ENCODE results near the gene BAK1. TPM values are rescaled to one million over a fixed set of nuclear protein-coding genes. Genes with fewer than 3 reads are reported as not detected.

Gene BAK1
- total RNA-seq (10 to 100 TPM in 3 of 5 donors, 1 to 10 TPM in 2; 2.9 to 97.0 (median 22.3) TPM), polyA plus RNA-seq (10 to 100 TPM; 14.6 to 31.5 (median 24.6) TPM)
- long read RNA-seq, donor 1, transcript BAK1-202 (6 exons, 2,136 nt), result major isoform, 5 of 6 reads
- long read RNA-seq, donor 1, partial matches to known transcripts, result 0 of 6 reads
- long read RNA-seq, donor 1, other reads (novel, unspliced or antisense), result 0 of 6 reads
- long read RNA-seq, donor 2, transcript BAK1-202 (6 exons, 2,136 nt), result major isoform, 9 of 9 reads
- long read RNA-seq, donor 2, partial matches to known transcripts, result 0 of 9 reads
- long read RNA-seq, donor 2, other reads (novel, unspliced or antisense), result 0 of 9 reads
- long read RNA-seq, donor 3, partial matches to known transcripts, result 0 of 2 reads
- long read RNA-seq, donor 3, other reads (novel, unspliced or antisense), result 0 of 2 reads
- long read RNA-seq, donor 4, partial matches to known transcripts, result 0 of 1 reads
- long read RNA-seq, donor 4, other reads (novel, unspliced or antisense), result 0 of 1 reads
- long read RNA-seq, donor 5, transcript BAK1-202 (6 exons, 2,136 nt), result major isoform, 6 of 11 reads
- long read RNA-seq, donor 5, partial matches to known transcripts, result 5 of 11 reads
- long read RNA-seq, donor 5, other reads (novel, unspliced or antisense), result 0 of 11 reads
- long read RNA-seq, donor 6, transcript BAK1-202 (6 exons, 2,136 nt), result major isoform, 12 of 12 reads
- long read RNA-seq, donor 6, partial matches to known transcripts, result 0 of 12 reads
- long read RNA-seq, donor 6, other reads (novel, unspliced or antisense), result 0 of 12 reads
- long read RNA-seq, donor 7, transcript BAK1-202 (6 exons, 2,136 nt), result major isoform, 7 of 7 reads
- long read RNA-seq, donor 7, partial matches to known transcripts, result 0 of 7 reads
- long read RNA-seq, donor 7, other reads (novel, unspliced or antisense), result 0 of 7 reads
- long read RNA-seq, donor 8, transcript BAK1-202 (6 exons, 2,136 nt), result major isoform, 8 of 8 reads
- long read RNA-seq, donor 8, partial matches to known transcripts, result 0 of 8 reads
- long read RNA-seq, donor 8, other reads (novel, unspliced or antisense), result 0 of 8 reads
- long read RNA-seq, donor 9, partial matches to known transcripts, result 0 of 1 reads
- long read RNA-seq, donor 9, other reads (novel, unspliced or antisense), result 0 of 1 reads
- long read RNA-seq, donor 10, partial matches to known transcripts, result 0 of 1 reads
- long read RNA-seq, donor 10, other reads (novel, unspliced or antisense), result 0 of 1 reads

GRCh38 chr6:33579828-33580714, at the start of gene BAK1:
TSS of gene BAK1 (minus strand) at chr6:33580276. CDS start at chr6:33577604, 2,672 bp downstream.
- Histone ChIP-seq H3K9me3 (no peaks in the 10 kb centered on the region), H3K4me1 (peaks cover 26 to 41% (median 39%) of the 10 kb centered on the region in 4 donors), H3K27ac (peak within 1 kb of the TSS; percentile 85 to 96 (median 91)), H3K36me3 (peaks cover 15 to 29% (median 27%) of the 10 kb centered on the region in 4 donors), H3K27me3 (no peaks in the 10 kb centered on the region), H3K4me3 (peak within 1 kb of the TSS; percentile 64 to 91 (median 78))
- 2 to 10% (median 5%) methylated on average over 11 to 24 of the region's 24 CpGs for WGBS, 5 donors
- peak; percentile 74 to 92 (median 82) for TF ChIP-seq POLR2AphosphoS5 (IDR thresholded peaks at IDR 0.05)
- TF ChIP-seq CTCF (IDR thresholded peaks at IDR 0.05), result peak in 5 of 7 experiments; percentile 8 to 61 (median 30)
- TF ChIP-seq POLR2A (IDR thresholded peaks at IDR 0.05), result peak in 1 of 4 donors; percentile 38
- TF ChIP-seq EP300 (IDR thresholded peaks at IDR 0.05), result no peak
- intact Hi-C loops (cut with DNase I; ENCODE audit: low total_unique reads), result loop anchor here (10.0 kb wide), 1 partner anchor 55 kb away; no protein-coding TSS in a partner anchor
- peak; percentile 93 to 97 for DNase-seq

- Histone ChIP-seq H3K27ac (peak overlapping the region; percentile 22 to 69 (median 41)), H3K4me3 (no peak overlapping the region), H3K27me3 (peaks cover 0 to 16% (median 0%) of the 10 kb centered on the region in 3 donors), H3K4me1 (peaks cover 47 to 98% (median 71%) of the 10 kb centered on the region in 4 donors), H3K36me3 (peaks cover 0 to 12% (median 0%) of the 10 kb centered on the region in 4 donors), H3K9me3 (no peaks in the 10 kb centered on the region)
- no peak for DNase-seq
- TF ChIP-seq POLR2AphosphoS5 (IDR thresholded peaks at IDR 0.05) (no peak), CTCF (IDR thresholded peaks at IDR 0.05) (no peak), EP300 (IDR thresholded peaks at IDR 0.05) (no peak), POLR2A (IDR thresholded peaks at IDR 0.05) (no peak)
- intact Hi-C loops (cut with DNase I; ENCODE audit: low total_unique reads), result no loop called here
- 59 to 78% (median 68%) methylated on average over 7 of the region's 7 CpGs for WGBS, 5 donors
Measured at GRCh38 chr6:33628401-33628964, 48.4 kb upstream of the BAK1 start.

GRCh38 chr6:33627876-33628275, 47.8 kb upstream of the BAK1 start:
- H3K27me3 ChIP-seq, result peaks cover 0 to 12% (median 0%) of the 10 kb centered on the region in 3 donors
- peak in 1 of 2 donors; percentile 77 for DNase-seq
- intact Hi-C loops (cut with DNase I; ENCODE audit: low total_unique reads), result no loop called here
- peak overlapping the region; percentile 33 to 69 (median 41) for H3K27ac ChIP-seq
- 50 to 66% (median 55%) methylated on average over 5 of the region's 5 CpGs for WGBS, 5 donors
- H3K4me3 ChIP-seq, result peak overlapping the region in 1 of 4 donors; percentile 13
- no peaks in the 10 kb centered on the region for H3K9me3 ChIP-seq
- H3K4me1 ChIP-seq, result peaks cover 44 to 99% (median 71%) of the 10 kb centered on the region in 4 donors
- H3K36me3 ChIP-seq, result peaks cover 0 to 12% (median 0%) of the 10 kb centered on the region in 4 donors
- TF ChIP-seq POLR2AphosphoS5 (IDR thresholded peaks at IDR 0.05), result no peak
- no peak for TF ChIP-seq CTCF (IDR thresholded peaks at IDR 0.05)
- no peak for TF ChIP-seq POLR2A (IDR thresholded peaks at IDR 0.05)
- no peak for TF ChIP-seq EP300 (IDR thresholded peaks at IDR 0.05)

All from stomach (tissue), 19 donors.